Vagina (tissue), 2 donors: ENCODE results near the gene ATF6B.

ENCODE experiments used
- POLR2A ChIP-seq, 2 donors: fragments of 450-650 bp; IDR thresholded peaks; one replicate each; pipeline ENCODE4 v1.6.1; 2017; ENCODE audit warnings: antibody characterized with exemption in 2 of 2, mild to moderate bottlenecking in 2 of 2, moderate library complexity in 2 of 2
- POLR2AphosphoS5 ChIP-seq, 2 donors: sonication (generic); formaldehyde crosslinking; IDR thresholded peaks; one replicate each; pipeline ENCODE4 v1.9.0; 2017; ENCODE audit warnings: antibody characterized with exemption in 2 of 2, mild to moderate bottlenecking in 2 of 2, low read depth in 1 of 2; ENCODE audit not compliant: insufficient read depth in 1 of 2
- TF ChIP-seq, protein P1 (sequence below), 3 experiments: fragments of 450-650 bp in 2 of 3; fragments of 200-600 bp in 1 of 3; sonication (generic) in 1 of 3; IDR thresholded peaks; one replicate each; pipeline ENCODE4 v1.5.1; 2017 to 2019; ENCODE audit warnings: antibody characterized with exemption in 3 of 3, mild to moderate bottlenecking in 2 of 3, moderate library complexity in 2 of 3

DNA sequence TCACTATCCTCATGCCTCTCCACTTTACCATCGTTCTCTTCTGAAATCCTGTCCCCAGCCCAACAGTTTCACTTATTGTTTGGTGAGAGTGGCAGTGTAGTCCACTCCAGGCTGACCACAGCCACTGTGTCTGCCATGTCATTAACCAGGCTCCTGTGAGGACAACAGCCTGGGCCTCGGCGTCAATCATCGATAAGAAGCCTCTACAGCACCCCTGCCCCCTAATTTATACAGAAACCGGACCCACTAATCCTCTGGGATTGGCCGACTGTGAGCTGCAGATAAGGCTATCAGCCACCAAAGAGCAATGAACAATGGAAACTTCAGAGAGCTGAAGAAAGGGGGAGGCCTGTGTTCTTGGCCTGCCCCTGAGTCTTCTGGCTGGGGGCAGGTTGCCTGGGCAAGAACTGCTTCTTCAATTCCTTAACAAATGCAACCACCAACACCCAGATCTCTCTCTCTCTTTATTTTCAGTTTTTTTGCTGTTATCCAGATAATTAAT is 39.8 kb upstream of the ATF6B start:
- TF ChIP-seq, protein P1, sequence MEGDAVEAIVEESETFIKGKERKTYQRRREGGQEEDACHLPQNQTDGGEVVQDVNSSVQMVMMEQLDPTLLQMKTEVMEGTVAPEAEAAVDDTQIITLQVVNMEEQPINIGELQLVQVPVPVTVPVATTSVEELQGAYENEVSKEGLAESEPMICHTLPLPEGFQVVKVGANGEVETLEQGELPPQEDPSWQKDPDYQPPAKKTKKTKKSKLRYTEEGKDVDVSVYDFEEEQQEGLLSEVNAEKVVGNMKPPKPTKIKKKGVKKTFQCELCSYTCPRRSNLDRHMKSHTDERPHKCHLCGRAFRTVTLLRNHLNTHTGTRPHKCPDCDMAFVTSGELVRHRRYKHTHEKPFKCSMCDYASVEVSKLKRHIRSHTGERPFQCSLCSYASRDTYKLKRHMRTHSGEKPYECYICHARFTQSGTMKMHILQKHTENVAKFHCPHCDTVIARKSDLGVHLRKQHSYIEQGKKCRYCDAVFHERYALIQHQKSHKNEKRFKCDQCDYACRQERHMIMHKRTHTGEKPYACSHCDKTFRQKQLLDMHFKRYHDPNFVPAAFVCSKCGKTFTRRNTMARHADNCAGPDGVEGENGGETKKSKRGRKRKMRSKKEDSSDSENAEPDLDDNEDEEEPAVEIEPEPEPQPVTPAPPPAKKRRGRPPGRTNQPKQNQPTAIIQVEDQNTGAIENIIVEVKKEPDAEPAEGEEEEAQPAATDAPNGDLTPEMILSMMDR (IDR thresholded peaks at IDR 0.05), result no peak
- TF ChIP-seq POLR2A (IDR thresholded peaks at IDR 0.05) (no peak), POLR2AphosphoS5 (IDR thresholded peaks at IDR 0.05; ENCODE audit: insufficient read depth in 1 of 2, low read depth in 1 of 2) (no peak)
